ENCODE measurements around the gene SLC49A4. TPM values are rescaled to one million over a fixed set of nuclear protein-coding genes. Genes with fewer than 3 reads are reported as not detected.

SLC49A4 gene
- total RNA-seq, 1 experiment from 2014 or later = 41.6 TPM

DNA sequence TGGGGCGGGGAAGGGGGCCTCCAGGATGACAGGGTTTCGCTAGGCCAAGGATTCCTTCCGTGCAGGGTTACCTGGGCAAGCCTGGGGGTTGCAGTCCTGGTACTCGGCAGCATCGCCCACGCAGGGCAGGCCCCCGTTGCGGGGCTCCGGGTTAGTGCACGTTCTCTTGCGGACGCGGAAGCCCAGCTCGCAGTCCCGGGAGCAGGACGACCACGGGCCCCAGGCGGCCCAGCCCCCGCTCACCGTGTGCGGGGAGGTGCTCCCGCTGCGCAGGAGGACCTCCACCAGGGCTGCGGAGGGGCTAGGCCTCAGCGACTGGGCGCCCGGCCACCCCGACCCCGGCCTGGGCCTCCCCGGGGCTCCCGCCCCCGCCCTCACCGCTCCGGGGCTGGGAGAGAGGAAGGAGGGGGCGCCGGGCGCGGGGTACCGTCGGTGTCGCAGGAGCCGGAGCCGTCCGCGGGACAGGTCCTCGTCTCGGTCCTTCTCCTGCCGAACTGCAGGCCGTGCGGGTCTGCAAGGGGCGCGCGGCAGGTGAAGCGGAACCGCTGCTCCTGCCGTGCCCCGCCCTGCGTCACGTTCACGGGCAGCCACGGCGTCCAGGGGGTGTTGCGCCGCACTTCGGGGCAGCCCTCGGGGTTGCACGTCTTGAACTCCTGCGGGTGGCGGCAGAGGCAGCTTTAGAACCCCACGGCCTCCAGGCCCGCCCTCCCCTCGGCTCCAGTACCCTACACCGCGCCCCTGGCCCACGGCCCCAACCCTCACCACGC lies 118.1 kb downstream of the SLC49A4 start:
- no TSS peak for BruUV-seq (replicated peaks)
- Histone ChIP-seq H3K9me3 (no peaks in the 10 kb centered on the region), H3K4me1 (0 out of 2 replicates have a peak, but pooled peaks cover 5% of the 10 kb centered on the region), H3K36me3 (ENCODE audit: control insufficient read depth, insufficient read depth, low read length) (no peaks in the 10 kb centered on the region), H3K27me3 (replicated peaks; ENCODE audit: control insufficient read depth, insufficient read depth, low read length) (no peaks in the 10 kb centered on the region), H3K4me3 (ENCODE audit: low read depth, low read length) (no peak overlapping the region)
- CTCF ChIA-PET = no interaction called here
- no peak overlapping the region for H3K27ac Mint-ChIP-seq (ENCODE audit: unreplicated experiment)
- H3K9me3 Mint-ChIP-seq (ENCODE audit: unreplicated experiment) = no peaks in the 10 kb centered on the region
- no peaks in the 10 kb centered on the region for H3K36me3 Mint-ChIP-seq (ENCODE audit: insufficient read depth, unreplicated experiment)
- H3K4me1 Mint-ChIP-seq (ENCODE audit: low read depth, unreplicated experiment) = peaks cover 6% of the 10 kb centered on the region
- TF ChIP-seq, protein P1, sequence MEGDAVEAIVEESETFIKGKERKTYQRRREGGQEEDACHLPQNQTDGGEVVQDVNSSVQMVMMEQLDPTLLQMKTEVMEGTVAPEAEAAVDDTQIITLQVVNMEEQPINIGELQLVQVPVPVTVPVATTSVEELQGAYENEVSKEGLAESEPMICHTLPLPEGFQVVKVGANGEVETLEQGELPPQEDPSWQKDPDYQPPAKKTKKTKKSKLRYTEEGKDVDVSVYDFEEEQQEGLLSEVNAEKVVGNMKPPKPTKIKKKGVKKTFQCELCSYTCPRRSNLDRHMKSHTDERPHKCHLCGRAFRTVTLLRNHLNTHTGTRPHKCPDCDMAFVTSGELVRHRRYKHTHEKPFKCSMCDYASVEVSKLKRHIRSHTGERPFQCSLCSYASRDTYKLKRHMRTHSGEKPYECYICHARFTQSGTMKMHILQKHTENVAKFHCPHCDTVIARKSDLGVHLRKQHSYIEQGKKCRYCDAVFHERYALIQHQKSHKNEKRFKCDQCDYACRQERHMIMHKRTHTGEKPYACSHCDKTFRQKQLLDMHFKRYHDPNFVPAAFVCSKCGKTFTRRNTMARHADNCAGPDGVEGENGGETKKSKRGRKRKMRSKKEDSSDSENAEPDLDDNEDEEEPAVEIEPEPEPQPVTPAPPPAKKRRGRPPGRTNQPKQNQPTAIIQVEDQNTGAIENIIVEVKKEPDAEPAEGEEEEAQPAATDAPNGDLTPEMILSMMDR (IDR thresholded peaks at IDR 0.05; ENCODE audit: insufficient read depth in 1 of 2, low read depth in 1 of 2, low read length in 1 of 2, severe bottlenecking in 1 of 2, unreplicated experiment in 1 of 2) = no peak
- POLR2A ChIA-PET = no interaction called here
- no peaks in the 10 kb centered on the region for H3K27me3 Mint-ChIP-seq (ENCODE audit: insufficient read depth, unreplicated experiment)
- H3K4me3 Mint-ChIP-seq (ENCODE audit: unreplicated experiment) = no peak overlapping the region
- intact Hi-C loops (cut with micrococcal nuclease; ENCODE audit: unreplicated experiment) = no loop called here
- no peak for DNase-seq

DNA sequence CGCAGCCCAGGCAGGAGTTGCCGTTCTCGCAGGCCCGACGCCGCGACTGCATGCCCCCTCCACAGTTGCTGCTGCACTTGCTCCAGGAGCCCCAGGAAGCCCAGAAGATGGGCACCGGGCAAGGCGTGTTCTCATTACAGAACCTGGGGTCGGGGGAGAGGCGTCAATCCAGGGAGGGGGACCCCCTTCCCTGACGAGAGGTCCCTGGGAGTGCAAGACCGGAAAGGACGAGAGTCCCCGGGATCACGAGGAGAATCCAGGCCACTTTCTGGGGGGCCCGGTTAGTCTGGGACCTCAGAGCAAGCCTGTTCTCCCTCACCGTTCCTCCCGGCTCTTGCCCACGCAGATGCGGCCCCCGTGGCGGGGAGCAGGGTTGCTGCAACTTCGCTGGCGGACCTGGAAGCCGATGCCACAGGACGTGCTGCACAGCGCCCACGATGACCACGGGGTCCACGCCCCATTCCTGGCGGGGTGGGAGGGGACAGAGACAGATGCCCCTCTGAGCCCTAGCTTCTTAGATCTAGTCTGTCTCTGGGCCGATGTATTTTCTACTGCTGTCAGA lies 118.8 kb downstream of the SLC49A4 start:
- POLR2A ChIA-PET = no interaction called here
- no peaks in the 10 kb centered on the region for H3K9me3 Mint-ChIP-seq (ENCODE audit: unreplicated experiment)
- Histone ChIP-seq H3K9me3 (no peaks in the 10 kb centered on the region), H3K27me3 (replicated peaks; ENCODE audit: control insufficient read depth, insufficient read depth, low read length) (no peaks in the 10 kb centered on the region), H3K36me3 (ENCODE audit: control insufficient read depth, insufficient read depth, low read length) (no peaks in the 10 kb centered on the region), H3K4me3 (ENCODE audit: low read depth, low read length) (no peak overlapping the region), H3K4me1 (0 out of 2 replicates have a peak, but pooled peaks cover 5% of the 10 kb centered on the region)
- H3K36me3 Mint-ChIP-seq (ENCODE audit: insufficient read depth, unreplicated experiment) = no peaks in the 10 kb centered on the region
- H3K4me3 Mint-ChIP-seq (ENCODE audit: unreplicated experiment) = no peak overlapping the region
- TF ChIP-seq, protein P1 (IDR thresholded peaks at IDR 0.05; ENCODE audit: insufficient read depth in 1 of 2, low read depth in 1 of 2, low read length in 1 of 2, severe bottlenecking in 1 of 2, unreplicated experiment in 1 of 2) = no peak
- intact Hi-C loops (cut with micrococcal nuclease; ENCODE audit: unreplicated experiment) = no loop called here
- peaks cover 6% of the 10 kb centered on the region for H3K4me1 Mint-ChIP-seq (ENCODE audit: low read depth, unreplicated experiment)
- no peak for DNase-seq
- no peak overlapping the region for H3K27ac Mint-ChIP-seq (ENCODE audit: unreplicated experiment)
- no TSS peak for BruUV-seq (replicated peaks)
- no peaks in the 10 kb centered on the region for H3K27me3 Mint-ChIP-seq (ENCODE audit: insufficient read depth, unreplicated experiment)
- CTCF ChIA-PET = no interaction called here

DNA sequence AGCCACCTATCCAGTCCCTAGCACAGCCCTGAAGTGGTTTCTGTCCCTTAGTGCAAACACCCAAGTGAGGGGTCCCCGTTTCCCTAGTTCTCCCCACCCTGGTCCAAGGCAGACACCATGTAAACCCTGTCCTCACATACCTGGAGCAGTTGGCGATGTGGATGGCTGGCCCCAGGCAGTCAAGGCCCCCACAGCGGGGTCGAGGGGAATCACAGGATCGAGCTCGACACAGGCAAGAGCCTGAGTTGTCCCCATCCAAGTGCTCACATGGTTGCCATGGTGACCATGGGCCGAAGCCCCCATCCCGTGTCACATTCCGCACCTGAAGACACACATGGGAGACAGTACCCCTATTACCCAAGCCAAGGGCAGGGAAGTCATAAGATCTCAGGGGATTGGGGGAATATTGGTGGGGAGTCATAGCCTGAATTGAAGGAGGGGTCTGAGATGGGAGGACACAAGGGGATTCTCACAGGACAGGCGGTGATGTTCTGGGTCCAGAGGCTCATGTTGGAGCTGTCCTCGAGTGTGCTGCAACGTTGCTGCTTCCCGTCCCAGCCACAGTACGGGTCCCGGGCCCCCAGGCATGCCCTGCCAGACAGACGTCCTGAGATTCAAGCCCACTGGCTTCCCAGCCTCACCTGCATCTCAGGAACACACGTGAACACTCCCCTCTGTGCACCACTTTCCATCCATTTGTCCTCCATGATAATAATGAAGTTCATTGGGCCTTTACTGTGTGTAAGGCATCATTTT lies 120.6 kb downstream of the SLC49A4 start:
- intact Hi-C loops (cut with micrococcal nuclease; ENCODE audit: unreplicated experiment) = no loop called here
- H3K27me3 Mint-ChIP-seq (ENCODE audit: insufficient read depth, unreplicated experiment) = no peaks in the 10 kb centered on the region
- peaks cover 6% of the 10 kb centered on the region for H3K4me1 Mint-ChIP-seq (ENCODE audit: low read depth, unreplicated experiment)
- Histone ChIP-seq H3K4me1 (0 out of 2 replicates have a peak, but pooled peaks cover 5% of the 10 kb centered on the region), H3K9me3 (no peaks in the 10 kb centered on the region), H3K4me3 (ENCODE audit: low read depth, low read length) (no peak overlapping the region), H3K36me3 (ENCODE audit: control insufficient read depth, insufficient read depth, low read length) (no peaks in the 10 kb centered on the region), H3K27me3 (replicated peaks; ENCODE audit: control insufficient read depth, insufficient read depth, low read length) (no peaks in the 10 kb centered on the region)
- TF ChIP-seq, protein P1 (IDR thresholded peaks at IDR 0.05; ENCODE audit: insufficient read depth in 1 of 2, low read depth in 1 of 2, low read length in 1 of 2, severe bottlenecking in 1 of 2, unreplicated experiment in 1 of 2) = no peak
- no peaks in the 10 kb centered on the region for H3K9me3 Mint-ChIP-seq (ENCODE audit: unreplicated experiment)
- H3K36me3 Mint-ChIP-seq (ENCODE audit: insufficient read depth, unreplicated experiment) = no peaks in the 10 kb centered on the region
- H3K27ac Mint-ChIP-seq (ENCODE audit: unreplicated experiment) = no peak overlapping the region
- no TSS peak for BruUV-seq (replicated peaks)
- no peak for DNase-seq
- H3K4me3 Mint-ChIP-seq (ENCODE audit: unreplicated experiment) = no peak overlapping the region
- ChIA-PET POLR2A (no interaction called here), CTCF (no interaction called here)
